Thyroid gland (tissue), 4 donors: ENCODE data around the gene PAX8.

Experiments
- POLR2A ChIP-seq, 2 donors: fragments of 450-650 bp; IDR thresholded peaks; one replicate each; pipeline ENCODE4 v1.6.1; 2017; ENCODE audit warnings: antibody characterized with exemption in 2 of 2, mild to moderate bottlenecking in 2 of 2, moderate library complexity in 1 of 2
- TF ChIP-seq, protein P1 (sequence below), 6 experiments: fragments of 200-600 bp in 3 of 6; fragments of 450-650 bp in 3 of 6; sonication (generic) in 3 of 6; IDR thresholded peaks; one replicate each; pipeline ENCODE4 v1.5.1; 2016 to 2019; ENCODE audit warnings: antibody characterized with exemption in 6 of 6, mild to moderate bottlenecking in 2 of 6, inconsistent platforms in 1 of 6, moderate library complexity in 1 of 6

GRCh38 chr2:113232123-113232522 lies 46.6 kb downstream of the PAX8 start:
- TF ChIP-seq, protein P1, sequence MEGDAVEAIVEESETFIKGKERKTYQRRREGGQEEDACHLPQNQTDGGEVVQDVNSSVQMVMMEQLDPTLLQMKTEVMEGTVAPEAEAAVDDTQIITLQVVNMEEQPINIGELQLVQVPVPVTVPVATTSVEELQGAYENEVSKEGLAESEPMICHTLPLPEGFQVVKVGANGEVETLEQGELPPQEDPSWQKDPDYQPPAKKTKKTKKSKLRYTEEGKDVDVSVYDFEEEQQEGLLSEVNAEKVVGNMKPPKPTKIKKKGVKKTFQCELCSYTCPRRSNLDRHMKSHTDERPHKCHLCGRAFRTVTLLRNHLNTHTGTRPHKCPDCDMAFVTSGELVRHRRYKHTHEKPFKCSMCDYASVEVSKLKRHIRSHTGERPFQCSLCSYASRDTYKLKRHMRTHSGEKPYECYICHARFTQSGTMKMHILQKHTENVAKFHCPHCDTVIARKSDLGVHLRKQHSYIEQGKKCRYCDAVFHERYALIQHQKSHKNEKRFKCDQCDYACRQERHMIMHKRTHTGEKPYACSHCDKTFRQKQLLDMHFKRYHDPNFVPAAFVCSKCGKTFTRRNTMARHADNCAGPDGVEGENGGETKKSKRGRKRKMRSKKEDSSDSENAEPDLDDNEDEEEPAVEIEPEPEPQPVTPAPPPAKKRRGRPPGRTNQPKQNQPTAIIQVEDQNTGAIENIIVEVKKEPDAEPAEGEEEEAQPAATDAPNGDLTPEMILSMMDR (IDR thresholded peaks at IDR 0.05) = no peak
- peak in 1 of 2 donors; percentile 7 for TF ChIP-seq POLR2A (IDR thresholded peaks at IDR 0.05)
